ENCODE results near the gene RFK.

Gene RFK

DNA sequence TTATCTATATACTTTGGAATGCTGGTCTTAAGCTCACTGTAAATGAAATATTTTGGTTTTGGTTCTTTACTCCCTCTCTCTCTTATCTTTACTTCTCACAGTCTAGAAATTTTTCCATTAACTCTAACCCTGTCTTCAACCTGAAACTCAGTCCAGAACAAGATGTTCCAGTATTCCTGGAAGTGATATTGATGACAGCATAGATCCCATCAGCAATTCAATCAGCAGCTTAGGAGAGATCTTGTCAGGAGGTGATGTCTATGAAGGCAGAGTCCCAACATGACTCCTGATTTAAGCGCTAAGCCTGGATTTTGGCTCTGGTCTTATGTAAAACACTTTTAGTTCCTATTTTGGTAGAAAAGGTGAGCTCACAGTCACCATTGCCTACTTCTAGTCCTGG is 52.6 kb downstream of the RFK start:
- Histone ChIP-seq H3K27me3 (ENCODE audit: control insufficient read depth in 3 of 3, insufficient read depth in 3 of 3, low read depth in 1 of 3, low read length in 3 of 3) (no peaks in the 10 kb centered on the region), H3K9ac (ENCODE audit: low read depth, low read length, poor library complexity) (no peak overlapping the region), H2BK120ac (ENCODE audit: low read depth, low read length) (no peak overlapping the region), H2BK5ac (ENCODE audit: low read length) (no peak overlapping the region), H3K4ac (ENCODE audit: low read length) (no peak overlapping the region), H3K79me1 (ENCODE audit: low read depth, low read length) (no peaks in the 10 kb centered on the region), H3K4me3 (ENCODE audit: low read length in 2 of 2) (no peak overlapping the region), H3K4me2 (ENCODE audit: insufficient read depth, low read length, poor library complexity, severe bottlenecking) (no peak overlapping the region), H3K4me1 (ENCODE audit: control insufficient read depth in 2 of 2, insufficient read depth in 1 of 2, low read depth in 1 of 2, low read length in 2 of 2) (no peaks in the 10 kb centered on the region), H3K27ac (replicated peaks; ENCODE audit: low read length) (no peak overlapping the region), H3K23ac (ENCODE audit: low read depth, low read length, poor library complexity) (no peak overlapping the region), H3K9me3 (replicated peaks in 1 of 2; ENCODE audit: control insufficient read depth in 2 of 2, insufficient read depth in 1 of 2, low read depth in 1 of 2, low read length in 2 of 2) (no peaks in the 10 kb centered on the region), H4K8ac (ENCODE audit: low read depth, low read length) (no peak overlapping the region), H2AFZ (ENCODE audit: low read length) (no peak overlapping the region), H3K36me3 (replicated peaks in 1 of 2; ENCODE audit: control insufficient read depth in 2 of 2, insufficient read depth in 2 of 2, low read length in 2 of 2) (no peaks in the 10 kb centered on the region), H2BK12ac (ENCODE audit: low read length) (no peak overlapping the region), H2AK5ac (ENCODE audit: low read depth, low read length) (no peak overlapping the region), H2BK15ac (ENCODE audit: low read length) (no peak overlapping the region), H3K18ac (ENCODE audit: low read length) (no peak overlapping the region), H4K91ac (ENCODE audit: low read depth, low read length, poor library complexity) (no peak overlapping the region), H3K14ac (ENCODE audit: low read length) (no peak overlapping the region)
- WGBS, 2 donors (ENCODE audit: extremely low coverage in 2 of 2, insufficient read length in 2 of 2, insufficient replicate concordance in 1 of 2) = no CpG with 5 or more reads among the region's 1 CpG
- no peak for DNase-seq (ENCODE audit: low spot score)

DNA sequence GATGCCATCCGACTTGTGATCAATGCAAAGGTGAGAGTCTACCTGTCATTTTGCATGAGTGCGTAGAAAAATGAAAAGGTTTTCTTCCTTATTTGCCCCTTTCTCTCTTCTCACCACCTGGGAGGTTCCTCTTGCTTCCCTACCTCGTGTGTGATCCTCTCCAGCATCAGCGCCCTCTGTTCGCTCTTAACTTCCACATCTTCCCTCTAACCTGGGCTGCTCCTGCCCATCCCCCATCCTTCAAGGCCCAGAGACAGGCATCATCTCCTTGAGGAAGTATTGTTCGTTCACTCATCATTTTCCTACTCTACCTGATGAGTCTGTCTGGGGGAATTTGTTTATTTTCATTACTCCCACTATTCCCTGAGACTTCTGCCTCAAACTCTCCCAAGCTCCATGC is 55.8 kb downstream of the RFK start:
- no peaks in the 10 kb centered on the region for H3K36me3 ChIP-seq (replicated peaks in 1 of 2; ENCODE audit: control insufficient read depth in 2 of 2, insufficient read depth in 2 of 2, low read length in 2 of 2)
- no peaks in the 10 kb centered on the region for H3K9me3 ChIP-seq (replicated peaks in 1 of 2; ENCODE audit: control insufficient read depth in 2 of 2, insufficient read depth in 1 of 2, low read depth in 1 of 2, low read length in 2 of 2)
- no peak overlapping the region for H2BK15ac ChIP-seq (ENCODE audit: low read length)
- WGBS, 2 donors (ENCODE audit: extremely low coverage in 2 of 2, insufficient read length in 2 of 2, insufficient replicate concordance in 1 of 2) = no CpG with 5 or more reads among the region's 6 CpGs
- no peaks in the 10 kb centered on the region for H3K4me1 ChIP-seq (ENCODE audit: control insufficient read depth in 2 of 2, insufficient read depth in 1 of 2, low read depth in 1 of 2, low read length in 2 of 2)
- H3K4me2 ChIP-seq (ENCODE audit: insufficient read depth, low read length, poor library complexity, severe bottlenecking) = no peak overlapping the region
- no peaks in the 10 kb centered on the region for H3K79me1 ChIP-seq (ENCODE audit: low read depth, low read length)
- no peak overlapping the region for H4K91ac ChIP-seq (ENCODE audit: low read depth, low read length, poor library complexity)
- no peaks in the 10 kb centered on the region for H3K27me3 ChIP-seq (ENCODE audit: control insufficient read depth in 3 of 3, insufficient read depth in 3 of 3, low read depth in 1 of 3, low read length in 3 of 3)
- H3K4me3 ChIP-seq (ENCODE audit: low read length in 2 of 2) = no peak overlapping the region
- H2AFZ ChIP-seq (ENCODE audit: low read length) = no peak overlapping the region
- H3K18ac ChIP-seq (ENCODE audit: low read length) = no peak overlapping the region
- no peak overlapping the region for H2BK5ac ChIP-seq (ENCODE audit: low read length)
- no peak overlapping the region for H3K4ac ChIP-seq (ENCODE audit: low read length)
- H3K23ac ChIP-seq (ENCODE audit: low read depth, low read length, poor library complexity) = no peak overlapping the region
- H3K14ac ChIP-seq (ENCODE audit: low read length) = no peak overlapping the region
- H3K9ac ChIP-seq (ENCODE audit: low read depth, low read length, poor library complexity) = no peak overlapping the region
- no peak overlapping the region for H2AK5ac ChIP-seq (ENCODE audit: low read depth, low read length)
- no peak for DNase-seq (ENCODE audit: low spot score)
- H2BK12ac ChIP-seq (ENCODE audit: low read length) = no peak overlapping the region
- no peak overlapping the region for H2BK120ac ChIP-seq (ENCODE audit: low read depth, low read length)
- H3K27ac ChIP-seq (replicated peaks; ENCODE audit: low read length) = no peak overlapping the region
- no peak overlapping the region for H4K8ac ChIP-seq (ENCODE audit: low read depth, low read length)

DNA sequence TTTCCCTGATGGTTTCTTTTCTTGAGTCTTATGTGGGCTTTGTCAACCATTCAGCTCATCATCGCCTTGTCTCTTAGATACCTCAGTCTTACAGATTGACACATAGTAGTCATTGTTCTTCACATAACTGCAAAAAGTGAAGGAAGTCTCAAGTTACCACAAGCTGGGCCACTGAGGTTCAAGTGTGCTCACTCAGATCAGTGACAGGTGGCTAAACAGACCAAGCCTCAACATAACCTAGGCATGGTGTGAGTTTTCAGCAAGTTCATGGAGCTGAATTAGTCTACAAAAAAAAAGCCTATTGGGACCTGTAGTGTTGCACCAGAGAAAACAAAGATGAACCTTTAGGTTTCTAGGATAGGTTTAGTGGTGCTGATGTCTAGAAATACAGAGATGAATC is 58.2 kb downstream of the RFK start:
- Histone ChIP-seq H3K14ac (ENCODE audit: low read length) (no peak overlapping the region), H2BK15ac (ENCODE audit: low read length) (no peak overlapping the region), H3K36me3 (replicated peaks in 1 of 2; ENCODE audit: control insufficient read depth in 2 of 2, insufficient read depth in 2 of 2, low read length in 2 of 2) (no peaks in the 10 kb centered on the region), H2BK12ac (ENCODE audit: low read length) (no peak overlapping the region), H3K4me3 (ENCODE audit: low read length in 2 of 2) (no peak overlapping the region), H3K79me1 (ENCODE audit: low read depth, low read length) (no peaks in the 10 kb centered on the region), H3K18ac (ENCODE audit: low read length) (no peak overlapping the region), H3K9ac (ENCODE audit: low read depth, low read length, poor library complexity) (no peak overlapping the region), H3K4ac (ENCODE audit: low read length) (no peak overlapping the region), H4K8ac (ENCODE audit: low read depth, low read length) (no peak overlapping the region), H3K23ac (ENCODE audit: low read depth, low read length, poor library complexity) (no peak overlapping the region), H2BK5ac (ENCODE audit: low read length) (no peak overlapping the region), H4K91ac (ENCODE audit: low read depth, low read length, poor library complexity) (no peak overlapping the region), H3K27me3 (ENCODE audit: control insufficient read depth in 3 of 3, insufficient read depth in 3 of 3, low read depth in 1 of 3, low read length in 3 of 3) (no peaks in the 10 kb centered on the region), H3K4me2 (ENCODE audit: insufficient read depth, low read length, poor library complexity, severe bottlenecking) (no peak overlapping the region), H2AFZ (ENCODE audit: low read length) (no peak overlapping the region), H2BK120ac (ENCODE audit: low read depth, low read length) (no peak overlapping the region), H2AK5ac (ENCODE audit: low read depth, low read length) (no peak overlapping the region), H3K9me3 (replicated peaks in 1 of 2; ENCODE audit: control insufficient read depth in 2 of 2, insufficient read depth in 1 of 2, low read depth in 1 of 2, low read length in 2 of 2) (peaks cover 0 to 2% of the 10 kb centered on the region in 2 donors), H3K4me1 (ENCODE audit: control insufficient read depth in 2 of 2, insufficient read depth in 1 of 2, low read depth in 1 of 2, low read length in 2 of 2) (no peaks in the 10 kb centered on the region), H3K27ac (replicated peaks; ENCODE audit: low read length) (no peak overlapping the region)
- WGBS, 2 donors (ENCODE audit: extremely low coverage in 2 of 2, insufficient read length in 2 of 2, insufficient replicate concordance in 1 of 2) = no CpG with 5 or more reads among the region's 1 CpG
- DNase-seq (ENCODE audit: low spot score) = no peak

All from neuronal stem cell (in vitro differentiated cells).